ENCODE results near the gene DHRS3.

- TF ChIP-seq CTCF (IDR thresholded peaks at IDR 0.05) (no peak), EZH2 (IDR thresholded peaks at IDR 0.05; ENCODE audit: borderline replicate concordance, insufficient read depth, low read depth, low read length, poor library complexity, severe bottlenecking) (no peak)
Observed at GRCh38 chr1:12519693-12520364, 98.2 kb downstream of the DHRS3 start.

Data from B cell (primary cell).